K562 (cell line): Measurements from ENCODE around the gene SCFD1. TPM values are rescaled to one million over a fixed set of nuclear protein-coding genes. Genes with fewer than 3 reads are reported as not detected.
A peak's percentile ranks its signal among the peaks of the same experiment; 100 is the strongest.

ENCODE experiments used
- ATAC-seq: fragments of 200-7000 bp; cut with Tn5 transposase; 3 replicates; pipeline ENCODE4 v1.9.1; 2020; ENCODE audit warnings: moderate library complexity
- BruUV-seq: library from RNA; stranded (reverse); fragments of 400-500 nt; replicated peaks from 2 replicates; lab custom pipeline; 2021; lab: Mats Ljungman, UMichigan
- CTCF ChIA-PET: fragments of 300-600 bp; formaldehyde crosslinking; extraction: SDS; loops from one replicate; lab custom pipeline; 2021; ENCODE audit warnings: low intra/inter-chr PET ratio; lab: Yijun Ruan, JAX
- POLR2A ChIA-PET: fragments of 300-600, 350-650 bp; sonication (Branson Sonifier 250); formaldehyde crosslinking; extraction: SDS; loops from one replicate; lab custom pipeline; 2021; ENCODE audit warnings: antibody characterized with exemption, inconsistent platforms; lab: Yijun Ruan, JAX
- DNase-seq, 4 experiments: peaks; one replicate each; pipeline versions ENCODE4 v3.0.0 to v3.0.0-alpha.2; 2011 to 2018; ENCODE audit warnings: low spot score in 3 of 4, mixed read lengths in 3 of 4; ENCODE audit errors: extremely low read depth in 1 of 4
- FAIRE-seq: peaks from 2 replicates; lab custom pipeline; 2011; peaks lifted over from hg19 to GRCh38; lab: Jason Lieb, UNC
- H2AFZ ChIP-seq: 2 replicates; pipeline ENCODE4 v1.6.0; 2011; ENCODE audit warnings: low read depth, low read length, control low read depth, inconsistent platforms
- H3K27ac ChIP-seq: fragments of 200-600 bp; 3 replicates; pipeline ENCODE4 v1.8.0; 2011; ENCODE audit warnings: low read depth, mild to moderate bottlenecking, control low read depth, inconsistent platforms, low read length, moderate library complexity, mixed read lengths; ENCODE audit errors: extremely low read depth
- H3K27me3 ChIP-seq, 2 experiments: fragments of 300-600 bp in 1 of 2; 2 replicates in 1 of 2; 3 replicates in 1 of 2; pipeline versions ENCODE4 v1.6.0 to v1.8.0; 2011; ENCODE audit warnings: inconsistent platforms in 2 of 2, low read length in 2 of 2, mild to moderate bottlenecking in 1 of 2, mixed read lengths in 1 of 2, moderate library complexity in 1 of 2; ENCODE audit not compliant: control insufficient read depth in 2 of 2, insufficient read depth in 2 of 2
- H3K36me3 ChIP-seq: fragments of 300-600 bp; 3 replicates; pipeline ENCODE4 v1.8.0; 2011; ENCODE audit warnings: mild to moderate bottlenecking, low read length, inconsistent platforms; ENCODE audit not compliant: control insufficient read depth, insufficient read depth
- H3K4me1 ChIP-seq, 2 experiments: fragments of 200-600 bp in 1 of 2; replicated peaks in 1 of 2; 2 replicates in 1 of 2; 3 replicates in 1 of 2; pipeline versions ENCODE4 v1.5.1 to v1.8.0; 2011; ENCODE audit warnings: inconsistent platforms in 2 of 2, low read length in 2 of 2, mild to moderate bottlenecking in 1 of 2, mixed read lengths in 1 of 2, moderate library complexity in 1 of 2; ENCODE audit not compliant: control insufficient read depth in 2 of 2, insufficient read depth in 2 of 2
- H3K4me2 ChIP-seq: 2 replicates; pipeline ENCODE4 v1.6.1; 2011; ENCODE audit warnings: low read length, control low read depth, inconsistent platforms, mixed read lengths; ENCODE audit not compliant: insufficient read depth
- H3K4me3 ChIP-seq: fragments of 200-600 bp; sonication (generic), shearing (Covaris generic); 2 replicates; pipeline ENCODE4 v1.5.1; 2016; ENCODE audit warnings: control low read depth, inconsistent platforms
- H3K79me2 ChIP-seq: fragments of 200-600 bp; 3 replicates; pipeline ENCODE4 v1.8.0; 2011; ENCODE audit warnings: low read length, inconsistent platforms; ENCODE audit not compliant: control insufficient read depth, insufficient read depth
- H3K9ac ChIP-seq, 2 experiments: 2 replicates each; pipeline versions ENCODE4 v1.6.0 to v1.6.1; 2011; ENCODE audit warnings: low read depth in 2 of 2, low read length in 2 of 2, control low read depth in 1 of 2, inconsistent platforms in 1 of 2, mild to moderate bottlenecking in 1 of 2, mixed read lengths in 1 of 2; ENCODE audit not compliant: insufficient read depth in 1 of 2
- H3K9me1 ChIP-seq: one replicate; pipeline ENCODE4 v1.6.0; 2011; ENCODE audit warnings: inconsistent platforms, mild to moderate bottlenecking, low read length, moderate library complexity; ENCODE audit not compliant: control insufficient read depth, insufficient read depth
- H3K9me3 ChIP-seq: replicated peaks from 2 replicates; pipeline ENCODE4 v1.5.1; 2011; ENCODE audit warnings: low read depth, low read length, inconsistent platforms; ENCODE audit not compliant: control insufficient read depth, insufficient read depth
- H4K20me1 ChIP-seq: replicated peaks from 2 replicates; pipeline ENCODE4 v1.6.1; 2011; ENCODE audit warnings: low read length, inconsistent platforms, mixed read lengths; ENCODE audit not compliant: control insufficient read depth, insufficient read depth
- CBFB ChIP-seq: sonication (generic); formaldehyde crosslinking; IDR thresholded peaks from 2 replicates; pipeline ENCODE4 v1.4.0; 2020; ENCODE audit warnings: mild to moderate bottlenecking, missing genetic modification reagents
- ETS2 ChIP-seq: IDR thresholded peaks from 2 replicates; pipeline ENCODE4 v1.6.1; 2016; ENCODE audit warnings: borderline replicate concordance, missing genetic modification characterization, mild to moderate bottlenecking, moderate library complexity, missing compliant biosample characterization; ENCODE audit not compliant: poor library complexity, severe bottlenecking
- MYC ChIP-seq, 2 experiments: fragments of 250-450 bp in 1 of 2; sonication (Bioruptor Pico) in 1 of 2; IDR thresholded peaks; 2 replicates each; pipeline versions ENCODE4 v1.5.1 to v1.6.1; 2012 to 2021; ENCODE audit warnings: low read depth in 2 of 2, borderline replicate concordance in 1 of 2, improper control_type of control experiment in 1 of 2, low read length in 1 of 2, mild to moderate bottlenecking in 1 of 2, moderate library complexity in 1 of 2
- NCOA2 ChIP-seq, 2 experiments: fragments of 450-650 bp; IDR thresholded peaks; 2 replicates each; pipeline ENCODE4 v1.6.1; 2018; ENCODE audit warnings: mild to moderate bottlenecking in 2 of 2, moderate library complexity in 1 of 2; ENCODE audit not compliant: partially characterized antibody in 2 of 2
- RNF2 ChIP-seq: sonication (generic); IDR thresholded peaks from 2 replicates; pipeline ENCODE4 v1.6.1; 2016
- ZEB2 ChIP-seq: fragments of 450-650 bp; IDR thresholded peaks from 2 replicates; pipeline ENCODE4 v1.6.1; 2016
- ZNF316 ChIP-seq: fragments of 450-650 bp; IDR thresholded peaks from 2 replicates; pipeline ENCODE4 v1.6.1; 2016
- ZNF785 ChIP-seq: fragments of 250-450 bp; sonication (Bioruptor Pico); IDR thresholded peaks from 2 replicates; pipeline ENCODE4 v1.4.0; 2020; ENCODE audit warnings: mild to moderate bottlenecking
- whole genome bisulfite sequencing: fragments of 100-300 bp; shearing (Covaris generic); methylation state at CpG from one replicate; pipeline ENCODE4 v1.1.6; 2016; ENCODE audit warnings: low coverage, mixed read lengths; ENCODE audit not compliant: insufficient coverage; ENCODE audit errors: missing lambda C conversion rate; 5-methylcytosine and 5-hydroxymethylcytosine counted together
- in situ Hi-C: fragments of 300-500 bp; cut with MboI; formaldehyde crosslinking; loops from 4 replicates; pipeline ENCODE4 v1.15.0; 2018; ENCODE audit warnings: inconsistent platforms, mixed read lengths
- intact Hi-C: fragments of 100-400 bp; cut with micrococcal nuclease; formaldehyde crosslinking; loops from 2 replicates; pipeline ENCODE4 v1.14.2; 2022
- polyA plus RNA-seq, 8 experiments: library from polyadenylated mRNA; depleted of rRNA in 4 of 8; stranded (reverse) in 5 of 8; unstranded in 3 of 8; fragments of >200 nt; fragmentation: Nextera tagmentation in 2 of 8; fragmentation: Illumina TruSeq in 1 of 8; extraction: Ambion mirVana in 2 of 8; extraction: Trizol in 1 of 8; gene quantifications; 2 replicates each; pipeline versions ENCODE4 v1.2.1 to v1.2.3, GENCODE V29; 2011 to 2014; ENCODE audit warnings: inconsistent platforms in 1 of 8, missing spikeins in 1 of 8
- total RNA-seq, 7 experiments: library from RNA; depleted of rRNA in 6 of 7; stranded (reverse); fragments of >200 nt in 6 of 7; fragmentation: Illumina TruSeq in 2 of 7; extraction: Trizol in 2 of 7; gene quantifications; 2 replicates each; pipeline versions ENCODE4 v1.2.1 to v1.2.3, GENCODE V29; 2011 to 2021; ENCODE audit warnings: low replicate concordance in 1 of 7
- TF ChIP-seq, protein P1 (sequence below), 2 experiments: fragments of 450-650 bp; IDR thresholded peaks; 2 replicates each; pipeline ENCODE4 v1.6.1; 2018; ENCODE audit warnings: mild to moderate bottlenecking in 2 of 2, low read depth in 1 of 2; ENCODE audit not compliant: partially characterized antibody in 2 of 2

Gene SCFD1
- total and polyA plus RNA-seq, 9 of the 15 experiments (the other 6 are each of a cell fraction or from before 2014, with no cell fraction given): 48.9 to 112 (median 75.2) TPM

DNA sequence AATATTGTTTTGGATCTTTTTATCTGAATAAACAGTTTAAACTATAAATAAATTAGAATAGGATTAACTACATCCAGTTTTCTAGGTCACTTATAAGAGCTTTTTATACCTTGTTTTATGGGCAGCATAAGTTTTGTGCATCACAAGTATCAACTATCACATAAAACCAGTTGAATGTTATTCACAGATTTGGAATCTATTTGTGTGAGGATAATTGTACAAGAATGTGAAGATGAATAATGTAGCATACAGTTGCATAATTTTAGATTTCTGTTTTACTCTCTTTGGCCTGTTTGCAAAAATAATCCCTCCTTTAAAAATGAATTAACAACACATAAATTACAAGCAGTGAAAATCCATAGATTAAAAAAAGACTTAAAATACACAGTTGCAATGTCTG is 88.8 kb downstream of the SCFD1 start:
- no peak overlapping the region for H2AFZ ChIP-seq
- H3K27ac ChIP-seq: no peak overlapping the region
- no TSS peak for BruUV-seq
- H3K9me1 ChIP-seq: no peaks in the 10 kb centered on the region
- ATAC-seq: no peak
- no peak overlapping the region for H3K4me3 ChIP-seq
- in situ Hi-C loops: no loop called here
- no peak for DNase-seq
- H3K36me3 ChIP-seq: peaks cover 26% of the 10 kb centered on the region
- no peaks in the 10 kb centered on the region for H4K20me1 ChIP-seq
- no peak for FAIRE-seq
- no peak overlapping the region for H3K4me2 ChIP-seq
- ChIA-PET POLR2A (no interaction called here), CTCF (no interaction called here)
- no peaks in the 10 kb centered on the region for H3K9me3 ChIP-seq
- no peaks in the 10 kb centered on the region for H3K27me3 ChIP-seq
- no peak overlapping the region for H3K9ac ChIP-seq
- intact Hi-C loops: no loop called here
- no peaks in the 10 kb centered on the region for H3K4me1 ChIP-seq
- TF ChIP-seq ETS2 (no peak), CBFB (CRISPR knock-in tag) (no peak), RNF2 (no peak), MYC (IDR thresholded peaks at IDR 0.05; ENCODE audit: low read depth, low read length) (no peak), MYC (CRISPR knock-in tag; IDR thresholded peaks at IDR 0.05; ENCODE audit: borderline replicate concordance, low read depth) (no peak), NCOA2 (IDR thresholded peaks at IDR 0.05; ENCODE audit: partially characterized antibody in 2 of 2) (no peak)
- TF ChIP-seq, all 486 proteins: peak for 0
- H3K79me2 ChIP-seq: no peaks in the 10 kb centered on the region

- ChIA-PET POLR2A (no interaction called here), CTCF (no interaction called here)
- FAIRE-seq: no peak
- Histone ChIP-seq H3K27me3 (no peaks in the 10 kb centered on the region), H3K4me2 (no peak overlapping the region), H3K9ac (no peak overlapping the region), H3K27ac (no peak overlapping the region), H3K4me1 (no peaks in the 10 kb centered on the region), H3K9me1 (no peaks in the 10 kb centered on the region), H3K79me2 (no peaks in the 10 kb centered on the region), H4K20me1 (no peaks in the 10 kb centered on the region), H2AFZ (no peak overlapping the region), H3K4me3 (no peak overlapping the region), H3K36me3 (peaks cover 4% of the 10 kb centered on the region; the same call in 1 of the 3 replicates), H3K9me3 (no peaks in the 10 kb centered on the region)
- intact Hi-C loops: no loop called here
- TF ChIP-seq ZEB2: no peak
- TF ChIP-seq ZNF785 (CRISPR knock-in tag): no peak
- TF ChIP-seq, protein P1, sequence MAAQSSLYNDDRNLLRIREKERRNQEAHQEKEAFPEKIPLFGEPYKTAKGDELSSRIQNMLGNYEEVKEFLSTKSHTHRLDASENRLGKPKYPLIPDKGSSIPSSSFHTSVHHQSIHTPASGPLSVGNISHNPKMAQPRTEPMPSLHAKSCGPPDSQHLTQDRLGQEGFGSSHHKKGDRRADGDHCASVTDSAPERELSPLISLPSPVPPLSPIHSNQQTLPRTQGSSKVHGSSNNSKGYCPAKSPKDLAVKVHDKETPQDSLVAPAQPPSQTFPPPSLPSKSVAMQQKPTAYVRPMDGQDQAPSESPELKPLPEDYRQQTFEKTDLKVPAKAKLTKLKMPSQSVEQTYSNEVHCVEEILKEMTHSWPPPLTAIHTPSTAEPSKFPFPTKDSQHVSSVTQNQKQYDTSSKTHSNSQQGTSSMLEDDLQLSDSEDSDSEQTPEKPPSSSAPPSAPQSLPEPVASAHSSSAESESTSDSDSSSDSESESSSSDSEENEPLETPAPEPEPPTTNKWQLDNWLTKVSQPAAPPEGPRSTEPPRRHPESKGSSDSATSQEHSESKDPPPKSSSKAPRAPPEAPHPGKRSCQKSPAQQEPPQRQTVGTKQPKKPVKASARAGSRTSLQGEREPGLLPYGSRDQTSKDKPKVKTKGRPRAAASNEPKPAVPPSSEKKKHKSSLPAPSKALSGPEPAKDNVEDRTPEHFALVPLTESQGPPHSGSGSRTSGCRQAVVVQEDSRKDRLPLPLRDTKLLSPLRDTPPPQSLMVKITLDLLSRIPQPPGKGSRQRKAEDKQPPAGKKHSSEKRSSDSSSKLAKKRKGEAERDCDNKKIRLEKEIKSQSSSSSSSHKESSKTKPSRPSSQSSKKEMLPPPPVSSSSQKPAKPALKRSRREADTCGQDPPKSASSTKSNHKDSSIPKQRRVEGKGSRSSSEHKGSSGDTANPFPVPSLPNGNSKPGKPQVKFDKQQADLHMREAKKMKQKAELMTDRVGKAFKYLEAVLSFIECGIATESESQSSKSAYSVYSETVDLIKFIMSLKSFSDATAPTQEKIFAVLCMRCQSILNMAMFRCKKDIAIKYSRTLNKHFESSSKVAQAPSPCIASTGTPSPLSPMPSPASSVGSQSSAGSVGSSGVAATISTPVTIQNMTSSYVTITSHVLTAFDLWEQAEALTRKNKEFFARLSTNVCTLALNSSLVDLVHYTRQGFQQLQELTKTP (IDR thresholded peaks at IDR 0.05; ENCODE audit: low read depth in 1 of 2, partially characterized antibody in 2 of 2): no peak
- peak; percentile 9; the same call in 1 of the 2 replicates for TF ChIP-seq ZNF316
- WGBS: 92% methylated on average over 3 of the region's 3 CpGs
- ATAC-seq: no peak
- BruUV-seq: no TSS peak
- no peak for DNase-seq
- in situ Hi-C loops: no loop called here
Observed at GRCh38 chr14:30719137-30719536, 97.0 kb downstream of the SCFD1 start.
